HG03060 (cell line): ENCODE results near the gene GPBP1.
A peak's percentile ranks its signal among the peaks of the same experiment; 100 is the strongest.

Experiments used
- ATAC-seq: cut with Tn5 transposase; IDR thresholded peaks from one replicate; pipeline ENCODE4 v1.9.1; 2021; ENCODE audit warnings: low read depth, moderate number of reproducible peaks; ENCODE audit not compliant: unreplicated experiment

GPBP1 gene

GRCh38 chr5:57209316-57210040 is 35.6 kb downstream of the GPBP1 start:
- no peak for ATAC-seq

GRCh38 chr5:57210633-57211032 is 36.8 kb downstream of the GPBP1 start:
- no peak for ATAC-seq

GRCh38 chr5:57211039-57211438 is 37.2 kb downstream of the GPBP1 start:
- ATAC-seq = no peak

- ATAC-seq = no peak
Observed at GRCh38 chr5:57215629-57216195, 41.9 kb downstream of the GPBP1 start.

GRCh38 chr5:57216714-57217113 is 42.9 kb downstream of the GPBP1 start:
- no peak for ATAC-seq

GRCh38 chr5:57219386-57219785 is 45.5 kb downstream of the GPBP1 start:
- no peak for ATAC-seq

- no peak for ATAC-seq
Observed at GRCh38 chr5:57221049-57221568, 47.2 kb downstream of the GPBP1 start.

- no peak for ATAC-seq
Observed at GRCh38 chr5:57225553-57225952, 51.7 kb downstream of the GPBP1 start.

- ATAC-seq = no peak
Observed at GRCh38 chr5:57229313-57229712, 55.5 kb downstream of the GPBP1 start.

GRCh38 chr5:57231607-57232006 is 57.7 kb downstream of the GPBP1 start:
- no peak for ATAC-seq

GRCh38 chr5:57232293-57233033 is 58.6 kb downstream of the GPBP1 start:
- ATAC-seq = no peak

GRCh38 chr5:57243286-57244137 is 69.7 kb downstream of the GPBP1 start:
- peak; percentile 62 for ATAC-seq

GRCh38 chr5:57244331-57244730 is 70.5 kb downstream of the GPBP1 start:
- no peak for ATAC-seq

GRCh38 chr5:57246426-57246825 is 72.6 kb downstream of the GPBP1 start:
- ATAC-seq = no peak

- ATAC-seq = no peak
Observed at GRCh38 chr5:57247765-57248164, 73.9 kb downstream of the GPBP1 start.

GRCh38 chr5:57249265-57249874 is 75.5 kb downstream of the GPBP1 start:
- no peak for ATAC-seq

- no peak for ATAC-seq
Observed at GRCh38 chr5:57258052-57258451, 84.2 kb downstream of the GPBP1 start.

GRCh38 chr5:57258943-57259342 is 85.1 kb downstream of the GPBP1 start:
- no peak for ATAC-seq

- ATAC-seq = no peak
Observed at GRCh38 chr5:57259704-57260103, 85.8 kb downstream of the GPBP1 start.

- ATAC-seq = no peak
Observed at GRCh38 chr5:57262541-57262940, 88.7 kb downstream of the GPBP1 start.
